HEK293 (cell line): Measurements from ENCODE around the gene RIMBP3C.

Source experiments
- AEBP2 ChIP-seq: fragments of 450-650 bp; formaldehyde crosslinking; IDR thresholded peaks from 2 replicates; pipeline ENCODE4 v1.5.1; 2016; ENCODE audit warnings: missing biosample characterization, missing genetic modification characterization, borderline replicate concordance
- CTCF ChIP-seq: fragments of 450-650 bp; formaldehyde crosslinking; IDR thresholded peaks from 2 replicates; pipeline ENCODE4 v1.5.1; 2016; ENCODE audit warnings: missing biosample characterization, missing genetic modification characterization
- REST ChIP-seq: fragments of 450-650 bp; formaldehyde crosslinking; IDR thresholded peaks from 2 replicates; pipeline ENCODE4 v1.5.1; 2016; ENCODE audit warnings: missing biosample characterization, missing genetic modification characterization
- ZBTB49 ChIP-seq: fragments of 450-650 bp; formaldehyde crosslinking; IDR thresholded peaks from 2 replicates; pipeline ENCODE4 v1.5.1; 2016; ENCODE audit warnings: missing biosample characterization, missing genetic modification characterization, low read depth
- ZNF16 ChIP-seq: fragments of 450-650 bp; formaldehyde crosslinking; IDR thresholded peaks from 2 replicates; pipeline ENCODE4 v1.5.1; 2016; ENCODE audit warnings: low read depth, missing biosample characterization, missing genetic modification characterization
- ZNF211 ChIP-seq: fragments of 450-650 bp; formaldehyde crosslinking; IDR thresholded peaks from 2 replicates; pipeline ENCODE4 v1.5.1; 2016; ENCODE audit warnings: low read depth, missing biosample characterization, missing genetic modification characterization
- ZNF548 ChIP-seq: fragments of 450-650 bp; formaldehyde crosslinking; IDR thresholded peaks from 2 replicates; pipeline ENCODE4 v1.5.1; 2016; ENCODE audit warnings: missing biosample characterization, missing genetic modification characterization
- ZNF629 ChIP-seq: fragments of 450-650 bp; formaldehyde crosslinking; IDR thresholded peaks from 2 replicates; pipeline ENCODE4 v1.5.1; 2017; ENCODE audit warnings: missing biosample characterization, missing genetic modification characterization

- TF ChIP-seq ZNF629 (tag by site-specific recombination): no peak
- TF ChIP-seq AEBP2 (tag by site-specific recombination): no peak
- TF ChIP-seq ZNF548 (tag by site-specific recombination): no peak
- TF ChIP-seq ZNF211 (tag by site-specific recombination): no peak
- TF ChIP-seq CTCF: no peak
- no peak for TF ChIP-seq REST (tag by site-specific recombination)
- TF ChIP-seq ZNF16 (tag by site-specific recombination): no peak
- no peak for TF ChIP-seq ZBTB49 (tag by site-specific recombination)
These were observed 22.7 kb upstream of the RIMBP3C start for GRCh38 chr22:21573750-21574494.
